H1 (cell line): Measurements from ENCODE around the gene FOXD3. TPM values are rescaled to one million over a fixed set of nuclear protein-coding genes. Genes with fewer than 3 reads are reported as not detected.

Experiments used
- CTCF ChIA-PET: fragments of 300-600 bp; sonication (Branson Sonifier 250); formaldehyde crosslinking; loops from one replicate; lab custom pipeline; 2021; ENCODE audit not compliant: partially characterized antibody; lab: Charles Lee
- POLR2A ChIA-PET: fragments of 300-600 bp; sonication (Branson Sonifier 250); formaldehyde crosslinking; loops from one replicate; lab custom pipeline; 2021; ENCODE audit warnings: inconsistent platforms; ENCODE audit not compliant: partially characterized antibody; lab: Charles Lee
- DNase-seq, 2 experiments: peaks; one replicate each; pipeline versions ENCODE4 v3.0.0 to v3.0.0-alpha.2; 2010 to 2022; ENCODE audit warnings: low spot score in 2 of 2, low read depth in 1 of 2, mixed read lengths in 1 of 2
- FAIRE-seq: peaks from 2 replicates; lab custom pipeline; 2011; peaks lifted over from hg19 to GRCh38; lab: Jason Lieb, UNC
- H2AFZ ChIP-seq: 2 replicates; pipeline ENCODE4 v1.8.1; 2012; ENCODE audit warnings: low read length, inconsistent platforms
- H2AK5ac ChIP-seq: 2 replicates; pipeline ENCODE4 v1.6.1; 2013; ENCODE audit warnings: low read depth, low read length
- H2BK120ac ChIP-seq: replicated peaks from 2 replicates; pipeline ENCODE3; 2013; ENCODE audit warnings: low read depth, low read length, inconsistent platforms
- H2BK12ac ChIP-seq: 2 replicates; pipeline ENCODE4 v1.6.1; 2013; ENCODE audit warnings: low read depth, low read length
- H2BK15ac ChIP-seq: 2 replicates; pipeline ENCODE4 v1.6.1; 2013; ENCODE audit warnings: low read length
- H2BK20ac ChIP-seq: 2 replicates; pipeline ENCODE4 v1.6.1; 2013; ENCODE audit warnings: low read length
- H2BK5ac ChIP-seq: 2 replicates; pipeline ENCODE4 v1.6.1; 2013; ENCODE audit warnings: low read depth, low read length
- H3K14ac ChIP-seq: 2 replicates; pipeline ENCODE4 v1.6.1; 2013; ENCODE audit warnings: inconsistent platforms; ENCODE audit not compliant: insufficient read length
- H3K18ac ChIP-seq: 2 replicates; pipeline ENCODE4 v1.6.1; 2013; ENCODE audit warnings: low read length; ENCODE audit errors: extremely low read depth
- H3K23ac ChIP-seq: 2 replicates; pipeline ENCODE4 v1.6.1; 2013; ENCODE audit warnings: inconsistent platforms; ENCODE audit not compliant: insufficient read length
- H3K23me2 ChIP-seq: 2 replicates; pipeline ENCODE4 v1.6.1; 2013; ENCODE audit warnings: low read depth, low read length
- H3K27ac ChIP-seq: 2 replicates; pipeline ENCODE4 v1.6.1; 2011; ENCODE audit warnings: low read depth, low read length, inconsistent platforms
- H3K27me3 ChIP-seq, 4 experiments: replicated peaks in 1 of 4; 1 replicate in 1 of 4; 2 replicates in 3 of 4; pipeline versions ENCODE4 v1.6.1 to v1.8.1; 2011 to 2013; ENCODE audit warnings: low read length in 3 of 4, mild to moderate bottlenecking in 3 of 4, inconsistent platforms in 2 of 4, mixed read lengths in 2 of 4, moderate library complexity in 1 of 4; ENCODE audit not compliant: control insufficient read depth in 3 of 4, insufficient read depth in 3 of 4; ENCODE audit errors: extremely low read depth in 1 of 4
- H3K36me3 ChIP-seq, 4 experiments: 2 replicates each; pipeline versions ENCODE4 v1.6.1 to v1.8.1; 2011 to 2013; ENCODE audit warnings: mild to moderate bottlenecking in 4 of 4, low read length in 3 of 4, moderate library complexity in 2 of 4, control low read depth in 1 of 4, inconsistent platforms in 1 of 4; ENCODE audit not compliant: insufficient read depth in 4 of 4, control insufficient read depth in 2 of 4
- H3K4ac ChIP-seq: replicated peaks from 2 replicates; pipeline ENCODE3; 2013; ENCODE audit warnings: low read length, low read depth, mixed read lengths, inconsistent platforms; ENCODE audit not compliant: insufficient read length
- H3K4me1 ChIP-seq, 4 experiments: replicated peaks in 1 of 4; 1 replicate in 1 of 4; 2 replicates in 3 of 4; pipeline versions ENCODE4 v1.6.1 to v1.8.1; 2011 to 2013; ENCODE audit warnings: low read length in 3 of 4, inconsistent platforms in 2 of 4, mixed read lengths in 1 of 4; ENCODE audit not compliant: insufficient read depth in 4 of 4, control insufficient read depth in 3 of 4
- H3K4me2 ChIP-seq, 2 experiments: 2 replicates each; pipeline versions ENCODE4 v1.6.1 to v1.8.1; 2011 to 2013; ENCODE audit warnings: low read depth in 2 of 2, low read length in 2 of 2, control low read depth in 1 of 2, inconsistent platforms in 1 of 2, mild to moderate bottlenecking in 1 of 2; ENCODE audit not compliant: insufficient read depth in 1 of 2
- H3K4me3 ChIP-seq, 4 experiments: fragments of 200-600, 300-600 bp in 1 of 4; sonication (generic), shearing (Covaris generic), sonication (Bioruptor Twin) in 1 of 4; 2 replicates each; pipeline versions ENCODE4 v1.5.1 to v1.8.1; 2011 to 2016; ENCODE audit warnings: low read length in 4 of 4, low read depth in 3 of 4, control low read depth in 2 of 4, inconsistent platforms in 2 of 4, mild to moderate bottlenecking in 2 of 4, mixed read lengths in 1 of 4, moderate library complexity in 1 of 4; ENCODE audit not compliant: insufficient read depth in 2 of 4; ENCODE audit errors: extremely low read depth in 1 of 4
- H3K56ac ChIP-seq: replicated peaks from 2 replicates; pipeline ENCODE3; 2013; ENCODE audit warnings: low read depth, mild to moderate bottlenecking, mixed read lengths, low read length, inconsistent platforms; ENCODE audit not compliant: insufficient read length
- H3K79me1 ChIP-seq: 2 replicates; pipeline ENCODE4 v1.6.1; 2013; ENCODE audit warnings: low read depth, low read length, control low read depth
- H3K79me2 ChIP-seq, 2 experiments: 2 replicates each; pipeline versions ENCODE4 v1.6.1 to v1.8.1; 2012 to 2013; ENCODE audit warnings: low read length in 2 of 2, mild to moderate bottlenecking in 2 of 2, inconsistent platforms in 1 of 2; ENCODE audit not compliant: insufficient read depth in 2 of 2, control insufficient read depth in 1 of 2
- H3K9ac ChIP-seq, 4 experiments: replicated peaks in 1 of 4; 1 replicate in 1 of 4; 2 replicates in 3 of 4; pipeline versions ENCODE4 v1.6.1 to v1.8.1; 2011 to 2013; ENCODE audit warnings: low read depth in 3 of 4, low read length in 3 of 4, control low read depth in 2 of 4, mild to moderate bottlenecking in 2 of 4, moderate library complexity in 2 of 4, inconsistent platforms in 1 of 4; ENCODE audit errors: extremely low read depth in 1 of 4
- H3K9me3 ChIP-seq, 2 experiments: 2 replicates each; pipeline versions ENCODE4 v1.6.1 to v1.8.1; 2012 to 2013; ENCODE audit warnings: mild to moderate bottlenecking in 2 of 2, moderate library complexity in 2 of 2, control low read depth in 1 of 2, inconsistent platforms in 1 of 2, low read depth in 1 of 2, low read length in 1 of 2, mixed read lengths in 1 of 2; ENCODE audit not compliant: insufficient read depth in 2 of 2
- H4K20me1 ChIP-seq, 2 experiments: replicated peaks in 1 of 2; 2 replicates each; pipeline versions ENCODE3 to v1.8.1; 2011 to 2013; ENCODE audit warnings: inconsistent platforms in 2 of 2, low read length in 2 of 2, mild to moderate bottlenecking in 1 of 2; ENCODE audit not compliant: insufficient read depth in 2 of 2, control insufficient read depth in 1 of 2
- H4K5ac ChIP-seq: 2 replicates; pipeline ENCODE4 v1.6.1; 2013; ENCODE audit warnings: low read length, low read depth, mixed read lengths, inconsistent platforms; ENCODE audit not compliant: insufficient read length
- H4K8ac ChIP-seq: 2 replicates; pipeline ENCODE4 v1.8.0; 2013; ENCODE audit warnings: mild to moderate bottlenecking, moderate library complexity, low read length, inconsistent platforms; ENCODE audit not compliant: insufficient read depth; ENCODE audit errors: extremely low read depth
- H4K91ac ChIP-seq: replicated peaks from 2 replicates; pipeline ENCODE3; 2013; ENCODE audit warnings: low read length, mixed read lengths, inconsistent platforms; ENCODE audit not compliant: insufficient read length
- E2F6 ChIP-seq: IDR thresholded peaks from 2 replicates; pipeline ENCODE4 v1.6.1; 2012; ENCODE audit warnings: inconsistent platforms
- FOSL1 ChIP-seq: IDR thresholded peaks from 2 replicates; pipeline ENCODE4 v1.6.1; 2011; ENCODE audit warnings: mild to moderate bottlenecking, low read depth, low read length, moderate library complexity; ENCODE audit not compliant: insufficient read depth
- HDAC2 ChIP-seq, 2 experiments: fragments of 300-600 bp in 1 of 2; sonication (generic) in 1 of 2; IDR thresholded peaks; 2 replicates each; pipeline ENCODE4 v1.6.1; 2011 to 2012; ENCODE audit warnings: low read depth in 2 of 2, low read length in 2 of 2, mild to moderate bottlenecking in 2 of 2, moderate library complexity in 2 of 2, borderline replicate concordance in 1 of 2, inconsistent platforms in 1 of 2
- KDM1A ChIP-seq: fragments of 200-600, 300-600 bp; sonication (generic); IDR thresholded peaks from 2 replicates; pipeline ENCODE4 v1.7.1; 2016; ENCODE audit warnings: mild to moderate bottlenecking, low read length, borderline replicate concordance
- KDM5A ChIP-seq: fragments of 200-600 bp; IDR thresholded peaks from 2 replicates; pipeline ENCODE4 v1.7.1; 2012; ENCODE audit warnings: mild to moderate bottlenecking, low read length, inconsistent platforms, mixed read lengths
- MAFK ChIP-seq: IDR thresholded peaks from 2 replicates; pipeline ENCODE4 v1.6.1; 2012; ENCODE audit warnings: low read depth, mild to moderate bottlenecking, improper control_type of control experiment, low read length
- NANOG ChIP-seq: IDR thresholded peaks from 2 replicates; pipeline ENCODE4 v1.6.1; 2011; ENCODE audit warnings: low read length, low read depth, mild to moderate bottlenecking, inconsistent platforms; ENCODE audit not compliant: insufficient read depth, poor library complexity, severe bottlenecking
- TAF1 ChIP-seq: IDR thresholded peaks from 2 replicates; pipeline ENCODE4 v1.6.1; 2011; ENCODE audit warnings: mild to moderate bottlenecking, low read depth, low read length
- TBP ChIP-seq: IDR thresholded peaks from 2 replicates; pipeline ENCODE4 v1.6.1; 2011; ENCODE audit warnings: low read depth, low read length, improper control_type of control experiment
- WGBS, 2 experiments: shearing (Covaris generic) in 1 of 2; methylation state at CpG; one replicate each; pipeline versions ENCODE4 v1.1.6 to v1.1.7; 2013 to 2015; ENCODE audit warnings: low lambda C conversion rate in 2 of 2, mixed read lengths in 2 of 2, inconsistent platforms in 1 of 2, low coverage in 1 of 2, missing lambda C conversion rate in 1 of 2; ENCODE audit not compliant: insufficient replicate concordance in 2 of 2, insufficient coverage in 1 of 2, insufficient read length in 1 of 2; ENCODE audit errors: extremely low coverage in 1 of 2, missing lambda C conversion rate in 1 of 2; 5-methylcytosine and 5-hydroxymethylcytosine counted together
- polyA plus RNA-seq, 7 experiments: library from polyadenylated mRNA; depleted of rRNA in 3 of 7; stranded (reverse) in 5 of 7; unstranded in 2 of 7; fragments of >200 nt in 5 of 7; fragments of 200-250 nt in 2 of 7; gene quantifications; 1 replicate in 5 of 7; 2 replicates in 1 of 7; 4 replicates in 1 of 7; pipeline versions ENCODE4 v1.2.1 to v1.2.3, GENCODE V29; 2011 to 2013; ENCODE audit warnings: missing spikeins in 2 of 7, mixed read lengths in 2 of 7
- total RNA-seq: library from RNA; stranded (reverse); fragmentation: NEBNext Ultra II Directional; extraction: Animal tissue kit (Norgen Biotek cat#: 25700); gene quantifications from 2 replicates; pipeline ENCODE4 v1.2.1, GENCODE V29; 2021

Gene FOXD3
- total and polyA plus RNA-seq, 2 of the 8 experiments (the other 6 are each of a cell fraction or from before 2014, with no cell fraction given) = 8.7 to 33.7 TPM

GRCh38 chr1:63304410-63304809 is 18.0 kb upstream of the FOXD3 start:
- Histone ChIP-seq H2BK5ac (no peak overlapping the region; the same call in 1 of the 2 replicates), H3K23me2 (no peaks in the 10 kb centered on the region), H3K9me3 (peaks cover 0 to 4% of the 10 kb centered on the region in 2 experiments; a peak in 1 of 4 replicates), H3K27ac (no peak overlapping the region; the same call in 1 of the 2 replicates), H3K79me1 (no peaks in the 10 kb centered on the region), H3K56ac (no peak overlapping the region), H4K20me1 (no peaks in the 10 kb centered on the region), H3K23ac (no peak overlapping the region), H2AK5ac (no peak overlapping the region), H2BK12ac (no peak overlapping the region), H2BK20ac (no peak overlapping the region), H3K4ac (no peak overlapping the region), H3K4me1 (peaks cover 0 to 12% (median 3%) of the 10 kb centered on the region in 4 experiments; a peak in 5 of 7 replicates), H4K5ac (peak overlapping the region; percentile 80), H2BK15ac (no peak overlapping the region), H3K18ac (no peak overlapping the region), H3K4me2 (peak overlapping the region in 1 of 2 experiments; percentile 1; a peak in 1 of 4 replicates)
- CTCF ChIA-PET = interaction anchor here (0.8 kb wide), 1 partner anchor 10 kb away, joined by 4 read pairs; no protein-coding TSS in a partner anchor
- FAIRE-seq (peak; percentile 7), DNase-seq (no peak)
- WGBS, 2 experiments = 30% methylated on average over 2 of the region's 2 CpGs; no CpG with 5 or more reads in 1 of the 2 experiments
- no peak for TF ChIP-seq FOSL1
- no peak for TF ChIP-seq HDAC2 (IDR thresholded peaks at IDR 0.05; ENCODE audit: borderline replicate concordance in 1 of 2, low read depth in 2 of 2, low read length in 2 of 2)
- no peak for TF ChIP-seq MAFK
- no peak for TF ChIP-seq NANOG
- TF ChIP-seq KDM5A = no peak
- no peak for TF ChIP-seq E2F6
- TF ChIP-seq TAF1 = no peak
- TF ChIP-seq KDM1A = no peak
- no peak for TF ChIP-seq TBP
- TF ChIP-seq, all 59 proteins: peak for 0
- Histone ChIP-seq H3K27me3 (no peaks in the 10 kb centered on the region), H2BK120ac (no peak overlapping the region), H3K79me2 (no peaks in the 10 kb centered on the region), H3K4me3 (peak overlapping the region in 1 of 4 experiments; percentile 34; a peak in 1 of 8 replicates), H3K36me3 (no peaks in the 10 kb centered on the region), H4K91ac (no peak overlapping the region), H3K9ac (no peak overlapping the region), H4K8ac (no peak overlapping the region), H2AFZ (no peak overlapping the region), H3K14ac (no peak overlapping the region)
- POLR2A ChIA-PET = interaction anchor here (1.5 kb wide), 1 partner anchor 15 kb away, joined by 4 read pairs; no protein-coding TSS in a partner anchor
